Measurements from ENCODE around the gene DUSP28. TPM values are rescaled to one million over a fixed set of nuclear protein-coding genes. Genes with fewer than 3 reads are reported as not detected.

Gene DUSP28
- total and polyA plus RNA-seq, 2 of the 13 experiments (the other 11 are each of a cell fraction or from before 2014, with no cell fraction given) = 5.2 to 8.6 TPM

DNA sequence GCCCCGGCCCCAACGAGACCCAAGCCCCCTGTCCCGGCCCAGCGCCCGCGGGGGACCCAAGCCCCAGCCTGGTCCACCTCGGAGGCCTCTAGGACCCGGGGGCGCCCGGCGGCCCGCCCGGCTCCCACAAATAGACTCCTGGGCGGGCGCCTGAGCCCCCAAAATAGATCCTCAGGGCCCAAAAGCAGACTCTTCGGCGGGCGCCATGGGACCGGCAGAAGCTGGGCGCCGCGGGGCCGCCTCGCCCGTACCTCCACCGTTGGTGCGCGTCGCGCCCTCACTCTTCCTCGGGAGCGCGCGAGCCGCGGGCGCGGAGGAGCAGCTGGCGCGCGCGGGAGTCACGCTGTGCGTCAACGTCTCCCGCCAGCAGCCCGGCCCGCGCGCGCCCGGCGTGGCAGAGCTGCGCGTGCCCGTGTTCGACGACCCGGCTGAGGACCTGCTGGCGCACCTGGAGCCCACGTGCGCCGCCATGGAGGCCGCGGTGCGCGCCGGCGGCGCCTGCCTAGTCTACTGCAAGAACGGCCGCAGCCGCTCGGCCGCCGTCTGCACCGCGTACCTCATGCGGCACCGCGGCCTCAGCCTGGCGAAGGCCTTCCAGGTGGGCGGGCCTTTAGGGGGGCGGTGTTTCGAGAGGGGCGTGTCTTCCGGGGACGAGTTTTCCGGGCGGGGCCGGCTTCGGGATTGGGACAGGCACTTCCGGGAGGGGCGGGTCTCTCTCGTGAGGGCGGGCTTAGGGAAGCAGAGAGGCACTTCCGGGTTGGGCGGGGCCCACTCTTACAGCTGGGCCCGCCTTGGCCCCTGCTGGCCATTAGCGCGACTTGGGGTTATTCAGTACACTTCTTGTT, 545 bp downstream of the DUSP28 start (continued):
- TF ChIP-seq, protein P1, sequence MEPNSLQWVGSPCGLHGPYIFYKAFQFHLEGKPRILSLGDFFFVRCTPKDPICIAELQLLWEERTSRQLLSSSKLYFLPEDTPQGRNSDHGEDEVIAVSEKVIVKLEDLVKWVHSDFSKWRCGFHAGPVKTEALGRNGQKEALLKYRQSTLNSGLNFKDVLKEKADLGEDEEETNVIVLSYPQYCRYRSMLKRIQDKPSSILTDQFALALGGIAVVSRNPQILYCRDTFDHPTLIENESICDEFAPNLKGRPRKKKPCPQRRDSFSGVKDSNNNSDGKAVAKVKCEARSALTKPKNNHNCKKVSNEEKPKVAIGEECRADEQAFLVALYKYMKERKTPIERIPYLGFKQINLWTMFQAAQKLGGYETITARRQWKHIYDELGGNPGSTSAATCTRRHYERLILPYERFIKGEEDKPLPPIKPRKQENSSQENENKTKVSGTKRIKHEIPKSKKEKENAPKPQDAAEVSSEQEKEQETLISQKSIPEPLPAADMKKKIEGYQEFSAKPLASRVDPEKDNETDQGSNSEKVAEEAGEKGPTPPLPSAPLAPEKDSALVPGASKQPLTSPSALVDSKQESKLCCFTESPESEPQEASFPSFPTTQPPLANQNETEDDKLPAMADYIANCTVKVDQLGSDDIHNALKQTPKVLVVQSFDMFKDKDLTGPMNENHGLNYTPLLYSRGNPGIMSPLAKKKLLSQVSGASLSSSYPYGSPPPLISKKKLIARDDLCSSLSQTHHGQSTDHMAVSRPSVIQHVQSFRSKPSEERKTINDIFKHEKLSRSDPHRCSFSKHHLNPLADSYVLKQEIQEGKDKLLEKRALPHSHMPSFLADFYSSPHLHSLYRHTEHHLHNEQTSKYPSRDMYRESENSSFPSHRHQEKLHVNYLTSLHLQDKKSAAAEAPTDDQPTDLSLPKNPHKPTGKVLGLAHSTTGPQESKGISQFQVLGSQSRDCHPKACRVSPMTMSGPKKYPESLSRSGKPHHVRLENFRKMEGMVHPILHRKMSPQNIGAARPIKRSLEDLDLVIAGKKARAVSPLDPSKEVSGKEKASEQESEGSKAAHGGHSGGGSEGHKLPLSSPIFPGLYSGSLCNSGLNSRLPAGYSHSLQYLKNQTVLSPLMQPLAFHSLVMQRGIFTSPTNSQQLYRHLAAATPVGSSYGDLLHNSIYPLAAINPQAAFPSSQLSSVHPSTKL (CRISPR knock-in tag; IDR thresholded peaks at IDR 0.05) = no peak; the same call in 1 of the 2 replicates
- no peak for TF ChIP-seq ZNF205 (CRISPR knock-in tag; IDR thresholded peaks at IDR 0.05)
- TF ChIP-seq MYNN (CRISPR knock-in tag; IDR thresholded peaks at IDR 0.05; ENCODE audit: low read depth) = no peak
- TF ChIP-seq, protein P2, sequence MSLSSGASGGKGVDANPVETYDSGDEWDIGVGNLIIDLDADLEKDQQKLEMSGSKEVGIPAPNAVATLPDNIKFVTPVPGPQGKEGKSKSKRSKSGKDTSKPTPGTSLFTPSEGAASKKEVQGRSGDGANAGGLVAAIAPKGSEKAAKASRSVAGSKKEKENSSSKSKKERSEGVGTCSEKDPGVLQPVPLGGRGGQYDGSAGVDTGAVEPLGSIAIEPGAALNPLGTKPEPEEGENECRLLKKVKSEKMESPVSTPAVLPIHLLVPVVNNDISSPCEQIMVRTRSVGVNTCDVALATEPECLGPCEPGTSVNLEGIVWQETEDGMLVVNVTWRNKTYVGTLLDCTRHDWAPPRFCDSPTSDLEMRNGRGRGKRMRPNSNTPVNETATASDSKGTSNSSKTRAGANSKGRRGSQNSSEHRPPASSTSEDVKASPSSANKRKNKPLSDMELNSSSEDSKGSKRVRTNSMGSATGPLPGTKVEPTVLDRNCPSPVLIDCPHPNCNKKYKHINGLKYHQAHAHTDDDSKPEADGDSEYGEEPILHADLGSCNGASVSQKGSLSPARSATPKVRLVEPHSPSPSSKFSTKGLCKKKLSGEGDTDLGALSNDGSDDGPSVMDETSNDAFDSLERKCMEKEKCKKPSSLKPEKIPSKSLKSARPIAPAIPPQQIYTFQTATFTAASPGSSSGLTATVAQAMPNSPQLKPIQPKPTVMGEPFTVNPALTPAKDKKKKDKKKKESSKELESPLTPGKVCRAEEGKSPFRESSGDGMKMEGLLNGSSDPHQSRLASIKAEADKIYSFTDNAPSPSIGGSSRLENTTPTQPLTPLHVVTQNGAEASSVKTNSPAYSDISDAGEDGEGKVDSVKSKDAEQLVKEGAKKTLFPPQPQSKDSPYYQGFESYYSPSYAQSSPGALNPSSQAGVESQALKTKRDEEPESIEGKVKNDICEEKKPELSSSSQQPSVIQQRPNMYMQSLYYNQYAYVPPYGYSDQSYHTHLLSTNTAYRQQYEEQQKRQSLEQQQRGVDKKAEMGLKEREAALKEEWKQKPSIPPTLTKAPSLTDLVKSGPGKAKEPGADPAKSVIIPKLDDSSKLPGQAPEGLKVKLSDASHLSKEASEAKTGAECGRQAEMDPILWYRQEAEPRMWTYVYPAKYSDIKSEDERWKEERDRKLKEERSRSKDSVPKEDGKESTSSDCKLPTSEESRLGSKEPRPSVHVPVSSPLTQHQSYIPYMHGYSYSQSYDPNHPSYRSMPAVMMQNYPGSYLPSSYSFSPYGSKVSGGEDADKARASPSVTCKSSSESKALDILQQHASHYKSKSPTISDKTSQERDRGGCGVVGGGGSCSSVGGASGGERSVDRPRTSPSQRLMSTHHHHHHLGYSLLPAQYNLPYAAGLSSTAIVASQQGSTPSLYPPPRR (CRISPR knock-in tag; IDR thresholded peaks at IDR 0.05; ENCODE audit: borderline replicate concordance) = no peak; the same call in 1 of the 2 replicates
- 0 out of 2 replicates have a peak, but pooled peaks have one; percentile 4 for TF ChIP-seq ZSCAN12 (CRISPR knock-in tag; IDR thresholded peaks at IDR 0.05)
- peak; percentile 18; the same call in 1 of the 2 replicates for TF ChIP-seq CHD2 (IDR thresholded peaks at IDR 0.05; ENCODE audit: low read depth, low read length)
- peak; percentile 97 for TF ChIP-seq PCBP1 (IDR thresholded peaks at IDR 0.05; ENCODE audit: borderline replicate concordance, low read depth, low read length)
- peak; percentile 69 for TF ChIP-seq ZNF230 (CRISPR knock-in tag; IDR thresholded peaks at IDR 0.05)
- no peak for TF ChIP-seq RARG (CRISPR knock-in tag; IDR thresholded peaks at IDR 0.05; ENCODE audit: low read depth)
- no peak for TF ChIP-seq HMGA1 (CRISPR knock-in tag; conservative IDR thresholded peaks at IDR 0.05)
- TF ChIP-seq, protein P3, sequence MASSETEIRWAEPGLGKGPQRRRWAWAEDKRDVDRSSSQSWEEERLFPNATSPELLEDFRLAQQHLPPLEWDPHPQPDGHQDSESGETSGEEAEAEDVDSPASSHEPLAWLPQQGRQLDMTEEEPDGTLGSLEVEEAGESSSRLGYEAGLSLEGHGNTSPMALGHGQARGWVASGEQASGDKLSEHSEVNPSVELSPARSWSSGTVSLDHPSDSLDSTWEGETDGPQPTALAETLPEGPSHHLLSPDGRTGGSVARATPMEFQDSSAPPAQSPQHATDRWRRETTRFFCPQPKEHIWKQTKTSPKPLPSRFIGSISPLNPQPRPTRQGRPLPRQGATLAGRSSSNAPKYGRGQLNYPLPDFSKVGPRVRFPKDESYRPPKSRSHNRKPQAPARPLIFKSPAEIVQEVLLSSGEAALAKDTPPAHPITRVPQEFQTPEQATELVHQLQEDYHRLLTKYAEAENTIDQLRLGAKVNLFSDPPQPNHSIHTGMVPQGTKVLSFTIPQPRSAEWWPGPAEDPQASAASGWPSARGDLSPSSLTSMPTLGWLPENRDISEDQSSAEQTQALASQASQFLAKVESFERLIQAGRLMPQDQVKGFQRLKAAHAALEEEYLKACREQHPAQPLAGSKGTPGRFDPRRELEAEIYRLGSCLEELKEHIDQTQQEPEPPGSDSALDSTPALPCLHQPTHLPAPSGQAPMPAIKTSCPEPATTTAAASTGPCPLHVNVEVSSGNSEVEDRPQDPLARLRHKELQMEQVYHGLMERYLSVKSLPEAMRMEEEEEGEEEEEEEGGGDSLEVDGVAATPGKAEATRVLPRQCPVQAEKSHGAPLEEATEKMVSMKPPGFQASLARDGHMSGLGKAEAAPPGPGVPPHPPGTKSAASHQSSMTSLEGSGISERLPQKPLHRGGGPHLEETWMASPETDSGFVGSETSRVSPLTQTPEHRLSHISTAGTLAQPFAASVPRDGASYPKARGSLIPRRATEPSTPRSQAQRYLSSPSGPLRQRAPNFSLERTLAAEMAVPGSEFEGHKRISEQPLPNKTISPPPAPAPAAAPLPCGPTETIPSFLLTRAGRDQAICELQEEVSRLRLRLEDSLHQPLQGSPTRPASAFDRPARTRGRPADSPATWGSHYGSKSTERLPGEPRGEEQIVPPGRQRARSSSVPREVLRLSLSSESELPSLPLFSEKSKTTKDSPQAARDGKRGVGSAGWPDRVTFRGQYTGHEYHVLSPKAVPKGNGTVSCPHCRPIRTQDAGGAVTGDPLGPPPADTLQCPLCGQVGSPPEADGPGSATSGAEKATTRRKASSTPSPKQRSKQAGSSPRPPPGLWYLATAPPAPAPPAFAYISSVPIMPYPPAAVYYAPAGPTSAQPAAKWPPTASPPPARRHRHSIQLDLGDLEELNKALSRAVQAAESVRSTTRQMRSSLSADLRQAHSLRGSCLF (CRISPR knock-in tag; IDR thresholded peaks at IDR 0.05; ENCODE audit: borderline replicate concordance) = no peak
- no peak for TF ChIP-seq NCOA1 (CRISPR knock-in tag; IDR thresholded peaks at IDR 0.05)
- TF ChIP-seq ZNF253 (CRISPR knock-in tag; IDR thresholded peaks at IDR 0.05; ENCODE audit: borderline replicate concordance) = no peak
- TF ChIP-seq ZNF264 (CRISPR knock-in tag; IDR thresholded peaks at IDR 0.05) = no peak
- TF ChIP-seq PITX1 (CRISPR knock-in tag; IDR thresholded peaks at IDR 0.05) = no peak
